ENCODE measurements around the gene MVD.

The MVD gene

GRCh38 chr16:88655733-88656281, 7.1 kb downstream of the MVD start:
- DNase-seq (ENCODE audit: low spot score) = no peak

GRCh38 chr16:88655053-88655732, 7.7 kb downstream of the MVD start:
- no peak for DNase-seq (ENCODE audit: low spot score)

GRCh38 chr16:88654363-88655052, 8.4 kb downstream of the MVD start:
- no peak for DNase-seq (ENCODE audit: low spot score)

GRCh38 chr16:88653596-88654362, 9.1 kb downstream of the MVD start:
- DNase-seq (ENCODE audit: low spot score) = no peak

GRCh38 chr16:88653101-88653500, 9.8 kb downstream of the MVD start:
- DNase-seq (ENCODE audit: low spot score) = no peak

GRCh38 chr16:88652762-88653063, 10.2 kb downstream of the MVD start:
- no peak for DNase-seq (ENCODE audit: low spot score)

GRCh38 chr16:88651989-88652761, 10.7 kb downstream of the MVD start:
- DNase-seq (ENCODE audit: low spot score) = no peak

GRCh38 chr16:88651276-88651988, 11.5 kb downstream of the MVD start:
- DNase-seq (ENCODE audit: low spot score) = peak; percentile 81

GRCh38 chr16:88650749-88651275, 12.1 kb downstream of the MVD start, which contains the start of gene CYBA:
Gene CYBA (minus strand): TSS chr16:88651053. CDS start chr16:88651013, 40 bp downstream.
- peak; percentile 83 for DNase-seq (ENCODE audit: low spot score)

- peak; percentile 31 for DNase-seq (ENCODE audit: low spot score)
These were observed 12.8 kb downstream of the MVD start for GRCh38 chr16:88649924-88650748.

GRCh38 chr16:88649195-88649923, 13.5 kb downstream of the MVD start:
- DNase-seq (ENCODE audit: low spot score) = no peak

GRCh38 chr16:88647178-88648070, 15.5 kb downstream of the MVD start:
- DNase-seq (ENCODE audit: low spot score) = no peak

- no peak for DNase-seq (ENCODE audit: low spot score)
These were observed 16.4 kb downstream of the MVD start for GRCh38 chr16:88646345-88647034.

GRCh38 chr16:88645941-88646340, 16.9 kb downstream of the MVD start:
- no peak for DNase-seq (ENCODE audit: low spot score)

GRCh38 chr16:88645455-88645854, 17.4 kb downstream of the MVD start:
- DNase-seq (ENCODE audit: low spot score) = no peak

- no peak for DNase-seq (ENCODE audit: low spot score)
These were observed 19.3 kb downstream of the MVD start for GRCh38 chr16:88643644-88643932.

GRCh38 chr16:88642881-88643643, 19.8 kb downstream of the MVD start:
- no peak for DNase-seq (ENCODE audit: low spot score)

Measured in CD4-positive, alpha-beta T cell treated with Interleukin-6 at 100 ng/mL for 8 hours (primary cell).